ENCODE data around the gene PYGO1. TPM values are rescaled to one million over a fixed set of nuclear protein-coding genes. Genes with fewer than 3 reads are reported as not detected.

The PYGO1 gene
- polyA plus RNA-seq, 3 donors, result not detected

DNA sequence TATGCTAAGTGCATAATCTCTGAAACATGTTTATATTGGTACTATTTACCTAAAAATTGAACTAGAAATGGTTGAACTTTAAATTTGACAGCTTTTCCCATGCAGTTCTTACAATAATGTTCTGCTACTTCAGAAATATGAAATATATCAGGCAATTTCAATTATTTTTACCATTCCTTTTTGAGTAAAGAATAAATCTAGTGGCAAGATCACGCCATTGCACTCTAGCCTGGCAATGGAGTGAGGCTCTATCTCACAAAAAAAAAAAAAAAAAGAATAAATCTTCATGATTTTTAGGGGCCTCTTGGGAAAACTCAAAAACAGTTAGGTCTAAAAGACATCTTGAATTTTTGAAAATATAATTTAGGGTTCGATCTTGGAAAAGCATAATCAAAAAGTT is 69.5 kb downstream of the PYGO1 start:
- no CpG with 5 or more reads among the region's 2 CpGs for WGBS (ENCODE audit: insufficient coverage)
- no peaks in the 10 kb centered on the region for H3K4me1 Mint-ChIP-seq
- intact Hi-C loops (cut with micrococcal nuclease), result no loop called here

DNA sequence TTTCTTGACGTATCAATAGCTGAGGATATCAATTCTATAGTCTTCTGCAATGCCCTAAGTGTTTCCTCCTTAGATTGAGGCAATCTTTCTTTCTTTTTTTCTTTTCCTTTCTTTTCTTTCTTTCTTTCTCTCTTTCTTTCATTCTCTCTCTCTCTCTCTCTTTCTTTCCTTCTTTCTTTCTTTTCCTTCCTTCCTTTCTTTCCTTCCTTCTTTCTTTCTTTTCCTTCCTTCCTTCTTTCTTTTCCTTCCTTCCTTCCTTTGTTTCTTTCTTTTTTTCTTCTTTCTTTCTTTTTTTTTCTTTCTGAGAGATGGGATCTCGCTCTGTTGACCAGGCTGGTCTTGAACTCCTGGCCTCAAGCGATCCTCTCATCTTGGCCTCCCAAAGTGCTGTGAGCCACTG is 70.1 kb downstream of the PYGO1 start:
- Histone ChIP-seq H4K20me1 (ENCODE audit: insufficient read depth, low read length) (no peaks in the 10 kb centered on the region), H3K36me3 (replicated peaks in 1 of 2; ENCODE audit: control insufficient read depth in 1 of 2, insufficient read depth in 2 of 2, low read length in 2 of 2) (no peaks in the 10 kb centered on the region), H3K27ac (ENCODE audit: low read depth in 1 of 2, low read length in 2 of 2) (no peak overlapping the region), H3K27me3 (ENCODE audit: control insufficient read depth in 2 of 2, insufficient read depth in 2 of 2, low read length in 2 of 2) (no peaks in the 10 kb centered on the region), H3K4me3 (replicated peaks in 1 of 3; ENCODE audit: low read depth in 2 of 3, low read length in 3 of 3) (no peak overlapping the region), H2AFZ (ENCODE audit: insufficient read depth, low read depth, low read length, poor library complexity, severe bottlenecking) (no peak overlapping the region), H3K9ac (ENCODE audit: insufficient read depth, low read length, poor library complexity, severe bottlenecking) (no peak overlapping the region), H3K4me2 (replicated peaks; ENCODE audit: extremely low read depth, low read length, poor library complexity, severe bottlenecking) (no peak overlapping the region), H3K9me3 (replicated peaks in 1 of 2; ENCODE audit: control insufficient read depth in 1 of 2, insufficient read depth in 1 of 2, low read length in 2 of 2) (no peaks in the 10 kb centered on the region), H3K79me2 (ENCODE audit: insufficient read depth, low read length) (no peaks in the 10 kb centered on the region), H3K4me1 (ENCODE audit: control insufficient read depth in 1 of 2, insufficient read depth in 2 of 2, low read length in 2 of 2) (no peaks in the 10 kb centered on the region)
- no peak for DNase-seq
- H3K27me3 Mint-ChIP-seq (ENCODE audit: low read depth in 3 of 3), result peaks cover 4 to 15% (median 12%) of the 10 kb centered on the region in 3 donors
- H3K36me3 Mint-ChIP-seq, result no peaks in the 10 kb centered on the region
- WGBS (ENCODE audit: insufficient coverage), result 64% methylated on average over 2 of the region's 3 CpGs
- no peak overlapping the region for H3K27ac Mint-ChIP-seq
- H3K9me3 Mint-ChIP-seq, result peaks cover 0 to 3% (median 0%) of the 10 kb centered on the region in 7 donors
- TF ChIP-seq, protein P1, sequence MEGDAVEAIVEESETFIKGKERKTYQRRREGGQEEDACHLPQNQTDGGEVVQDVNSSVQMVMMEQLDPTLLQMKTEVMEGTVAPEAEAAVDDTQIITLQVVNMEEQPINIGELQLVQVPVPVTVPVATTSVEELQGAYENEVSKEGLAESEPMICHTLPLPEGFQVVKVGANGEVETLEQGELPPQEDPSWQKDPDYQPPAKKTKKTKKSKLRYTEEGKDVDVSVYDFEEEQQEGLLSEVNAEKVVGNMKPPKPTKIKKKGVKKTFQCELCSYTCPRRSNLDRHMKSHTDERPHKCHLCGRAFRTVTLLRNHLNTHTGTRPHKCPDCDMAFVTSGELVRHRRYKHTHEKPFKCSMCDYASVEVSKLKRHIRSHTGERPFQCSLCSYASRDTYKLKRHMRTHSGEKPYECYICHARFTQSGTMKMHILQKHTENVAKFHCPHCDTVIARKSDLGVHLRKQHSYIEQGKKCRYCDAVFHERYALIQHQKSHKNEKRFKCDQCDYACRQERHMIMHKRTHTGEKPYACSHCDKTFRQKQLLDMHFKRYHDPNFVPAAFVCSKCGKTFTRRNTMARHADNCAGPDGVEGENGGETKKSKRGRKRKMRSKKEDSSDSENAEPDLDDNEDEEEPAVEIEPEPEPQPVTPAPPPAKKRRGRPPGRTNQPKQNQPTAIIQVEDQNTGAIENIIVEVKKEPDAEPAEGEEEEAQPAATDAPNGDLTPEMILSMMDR (IDR thresholded peaks at IDR 0.05), result no peak
- no peak overlapping the region for H3K4me3 Mint-ChIP-seq
- H3K4me1 Mint-ChIP-seq, result no peaks in the 10 kb centered on the region
- intact Hi-C loops (cut with micrococcal nuclease), result no loop called here

More for the DNA sequence above, 69.5 kb downstream of the PYGO1 start:
- H3K27ac ChIP-seq (ENCODE audit: low read depth in 1 of 2, low read length in 2 of 2), result no peak overlapping the region
- no peaks in the 10 kb centered on the region for H3K4me1 ChIP-seq (ENCODE audit: control insufficient read depth in 1 of 2, insufficient read depth in 2 of 2, low read length in 2 of 2)
- peaks cover 0 to 3% (median 0%) of the 10 kb centered on the region in 7 donors for H3K9me3 Mint-ChIP-seq
- no peaks in the 10 kb centered on the region for H3K36me3 ChIP-seq (replicated peaks in 1 of 2; ENCODE audit: control insufficient read depth in 1 of 2, insufficient read depth in 2 of 2, low read length in 2 of 2)
- H3K27me3 Mint-ChIP-seq (ENCODE audit: low read depth in 3 of 3), result peaks cover 4 to 19% (median 11%) of the 10 kb centered on the region in 3 donors
- DNase-seq, result no peak
- no peaks in the 10 kb centered on the region for H3K9me3 ChIP-seq (replicated peaks in 1 of 2; ENCODE audit: control insufficient read depth in 1 of 2, insufficient read depth in 1 of 2, low read length in 2 of 2)
- TF ChIP-seq, protein P1 (IDR thresholded peaks at IDR 0.05), result no peak
- H3K9ac ChIP-seq (ENCODE audit: insufficient read depth, low read length, poor library complexity, severe bottlenecking), result no peak overlapping the region
- no peaks in the 10 kb centered on the region for H3K79me2 ChIP-seq (ENCODE audit: insufficient read depth, low read length)
- H3K27ac Mint-ChIP-seq, result no peak overlapping the region
- no peaks in the 10 kb centered on the region for H3K36me3 Mint-ChIP-seq
- H3K4me3 ChIP-seq (replicated peaks in 1 of 3; ENCODE audit: low read depth in 2 of 3, low read length in 3 of 3), result no peak overlapping the region
- no peaks in the 10 kb centered on the region for H4K20me1 ChIP-seq (ENCODE audit: insufficient read depth, low read length)
- H3K4me2 ChIP-seq (replicated peaks; ENCODE audit: extremely low read depth, low read length, poor library complexity, severe bottlenecking), result no peak overlapping the region
- no peak overlapping the region for H3K4me3 Mint-ChIP-seq
- no peak overlapping the region for H2AFZ ChIP-seq (ENCODE audit: insufficient read depth, low read depth, low read length, poor library complexity, severe bottlenecking)
- no peaks in the 10 kb centered on the region for H3K27me3 ChIP-seq (ENCODE audit: control insufficient read depth in 2 of 2, insufficient read depth in 2 of 2, low read length in 2 of 2)
